Activated CD4-positive, alpha-beta T cell treated with anti-CD3 and anti-CD28 coated beads, Interleukin-2, amount 50 U/mL, for 48 hours (primary cell): Measurements from ENCODE around the gene MYO15B.

Experiments
- DNase-seq, 2 experiments: peaks; one replicate each; pipeline ENCODE4 v3.0.0-alpha.2; 2020

The MYO15B gene

DNA sequence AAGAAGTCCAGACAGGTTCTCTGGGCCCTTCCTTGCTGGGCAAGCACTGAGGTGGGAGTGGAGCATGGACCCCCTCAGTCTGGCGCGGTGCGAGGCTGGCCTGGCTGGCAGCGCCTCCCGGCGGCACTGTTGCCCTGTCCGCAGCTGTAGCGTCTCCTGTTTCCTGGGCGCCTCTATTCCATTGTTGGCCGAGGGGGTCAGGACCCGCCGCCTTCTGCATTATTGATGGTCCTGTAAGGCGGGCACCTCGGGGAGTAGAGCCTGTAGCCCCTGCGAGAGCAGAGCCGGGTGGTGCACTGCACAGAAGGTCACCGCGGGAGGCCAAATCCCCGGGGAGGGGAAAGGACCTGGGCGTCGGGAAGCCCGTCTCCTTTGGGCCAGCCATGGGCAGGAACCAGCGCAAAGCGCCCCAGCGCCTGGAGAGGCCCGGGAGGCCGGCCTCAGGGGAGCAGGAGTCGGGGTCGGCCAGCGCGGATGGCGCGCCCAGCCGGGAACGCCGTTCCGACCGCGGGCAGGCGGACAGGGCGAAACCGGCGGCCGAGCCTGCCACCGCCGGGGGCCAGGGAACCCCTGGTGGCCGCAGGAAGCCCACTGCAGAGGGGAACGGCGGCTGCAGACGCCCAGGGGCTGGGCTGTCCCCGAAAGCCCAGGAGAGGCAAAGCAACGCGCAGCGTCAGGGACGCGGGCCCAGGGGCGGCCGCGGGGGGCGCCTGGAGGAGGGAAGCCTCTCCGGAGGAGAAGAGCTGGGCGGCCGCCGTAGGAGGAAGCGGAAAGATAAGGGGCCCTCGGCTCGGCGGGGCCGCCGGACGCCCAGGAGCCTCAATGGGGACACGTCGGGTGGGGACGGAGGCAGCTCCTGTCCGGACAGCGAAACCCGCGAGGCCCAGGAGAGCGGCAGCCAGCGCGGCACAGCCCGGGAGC lies at the start of gene MYO15B:
TSS of gene MYO15B (plus strand) at position 126 of the 921 bp plus-strand sequence. CDS start at position 384, 258 bp downstream.
- DNase-seq, result peak; percentile 44 to 49

- no peak for DNase-seq
These were observed 47.5 kb upstream of the MYO15B start for GRCh38 chr17:75539967-75540729.

- no peak for DNase-seq
These were observed 46.6 kb upstream of the MYO15B start for GRCh38 chr17:75540923-75541503.

DNA sequence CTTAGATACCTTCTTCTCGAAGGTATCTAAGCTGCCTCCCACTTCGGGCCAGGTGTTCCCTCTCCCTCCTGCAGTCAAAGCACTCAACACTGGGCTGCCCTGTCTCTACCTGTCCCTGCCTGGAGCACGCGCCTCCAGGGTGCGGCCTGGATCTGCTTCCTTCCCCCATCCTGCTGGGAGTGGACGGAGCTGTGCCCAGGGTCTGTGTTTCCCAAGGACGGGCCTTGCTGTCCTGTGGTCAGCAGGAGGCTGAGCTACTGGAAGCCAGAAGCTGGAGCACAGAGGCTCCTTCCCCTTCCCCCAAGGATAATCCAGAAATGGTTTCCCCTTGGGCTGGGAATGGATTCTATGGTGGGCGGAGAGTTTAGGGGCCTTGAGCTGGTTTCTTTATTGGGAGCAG lies 45.4 kb upstream of the MYO15B start:
- no peak for DNase-seq

DNA sequence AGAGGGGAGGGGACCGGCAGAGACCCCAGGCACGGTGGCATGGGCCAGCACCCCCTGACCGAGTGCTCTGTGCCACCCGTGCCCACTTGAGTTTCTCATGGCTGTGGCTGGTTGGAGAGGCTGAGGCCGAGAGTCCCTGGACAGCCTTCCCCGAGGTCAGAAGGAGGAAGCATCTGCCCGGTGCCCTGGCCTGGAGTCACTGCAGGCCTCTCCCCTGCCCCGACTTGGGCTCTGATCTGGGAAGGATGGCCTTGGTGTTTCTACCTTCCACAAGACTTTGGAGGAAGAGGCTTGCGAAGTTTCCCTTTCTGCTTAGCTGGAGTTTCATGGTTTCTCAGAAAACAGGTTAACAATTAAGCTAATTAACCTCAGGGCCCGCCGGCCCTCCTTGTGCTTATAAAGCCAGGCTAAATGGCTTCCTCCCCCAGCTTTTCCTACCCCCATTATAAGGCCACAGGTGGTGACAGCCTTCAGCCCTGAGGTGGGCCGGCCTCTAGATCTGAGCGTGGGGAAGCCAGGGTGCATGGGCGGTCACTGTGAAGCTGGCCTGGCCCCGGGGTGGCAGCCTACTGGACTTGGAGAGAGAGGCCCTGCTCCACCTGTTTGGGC lies 44.8 kb upstream of the MYO15B start:
- DNase-seq, result no peak

DNA sequence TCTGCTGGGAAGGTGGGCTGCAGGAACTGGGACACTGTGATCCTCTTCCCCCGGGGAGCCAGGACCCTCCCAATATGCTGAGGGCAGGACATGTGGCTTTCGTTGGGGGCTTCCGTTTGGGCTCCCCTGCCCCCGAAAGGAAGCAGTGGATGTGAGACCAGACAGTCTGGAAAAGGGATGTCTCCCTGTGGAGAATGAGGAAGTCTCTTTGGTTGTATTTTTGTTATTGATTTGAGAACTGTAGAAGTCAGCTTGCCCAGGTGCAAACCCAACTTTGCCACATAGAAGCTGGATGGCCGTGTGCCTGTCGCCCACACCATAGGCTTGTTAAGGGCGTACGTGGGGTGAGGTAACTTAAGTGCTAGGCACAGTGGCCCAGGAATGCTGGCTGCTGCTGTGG lies 43.4 kb upstream of the MYO15B start:
- no peak for DNase-seq

- no peak for DNase-seq
These were observed 41.4 kb upstream of the MYO15B start for GRCh38 chr17:75546181-75546580.

DNA sequence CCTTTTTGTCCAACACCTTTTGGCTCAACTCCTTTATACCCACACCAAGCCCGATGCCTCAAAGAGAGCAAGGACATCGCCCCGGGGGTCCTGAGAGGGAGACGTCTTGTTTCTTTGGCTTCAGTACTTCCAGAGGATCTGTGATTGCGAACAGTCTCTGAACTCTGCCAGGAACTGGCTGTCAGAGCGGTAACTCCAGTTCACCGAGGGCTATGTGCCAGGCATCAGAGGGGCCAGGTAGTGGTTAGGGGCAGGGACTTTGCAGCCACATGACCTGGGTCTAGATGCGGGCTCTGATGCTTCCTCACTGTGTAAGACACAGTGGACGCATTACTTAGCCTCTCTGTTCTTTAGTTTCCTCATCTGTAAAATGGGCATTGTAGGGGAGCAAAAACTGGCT lies 40.5 kb upstream of the MYO15B start:
- no peak for DNase-seq

GRCh38 chr17:75548813-75549212 lies 38.8 kb upstream of the MYO15B start:
- DNase-seq, result no peak

- no peak for DNase-seq
These were observed 38.1 kb upstream of the MYO15B start for GRCh38 chr17:75549246-75550138.

GRCh38 chr17:75550139-75550465 lies 37.5 kb upstream of the MYO15B start:
- no peak for DNase-seq

- no peak for DNase-seq
These were observed 36.3 kb upstream of the MYO15B start for GRCh38 chr17:75551266-75551665.

DNA sequence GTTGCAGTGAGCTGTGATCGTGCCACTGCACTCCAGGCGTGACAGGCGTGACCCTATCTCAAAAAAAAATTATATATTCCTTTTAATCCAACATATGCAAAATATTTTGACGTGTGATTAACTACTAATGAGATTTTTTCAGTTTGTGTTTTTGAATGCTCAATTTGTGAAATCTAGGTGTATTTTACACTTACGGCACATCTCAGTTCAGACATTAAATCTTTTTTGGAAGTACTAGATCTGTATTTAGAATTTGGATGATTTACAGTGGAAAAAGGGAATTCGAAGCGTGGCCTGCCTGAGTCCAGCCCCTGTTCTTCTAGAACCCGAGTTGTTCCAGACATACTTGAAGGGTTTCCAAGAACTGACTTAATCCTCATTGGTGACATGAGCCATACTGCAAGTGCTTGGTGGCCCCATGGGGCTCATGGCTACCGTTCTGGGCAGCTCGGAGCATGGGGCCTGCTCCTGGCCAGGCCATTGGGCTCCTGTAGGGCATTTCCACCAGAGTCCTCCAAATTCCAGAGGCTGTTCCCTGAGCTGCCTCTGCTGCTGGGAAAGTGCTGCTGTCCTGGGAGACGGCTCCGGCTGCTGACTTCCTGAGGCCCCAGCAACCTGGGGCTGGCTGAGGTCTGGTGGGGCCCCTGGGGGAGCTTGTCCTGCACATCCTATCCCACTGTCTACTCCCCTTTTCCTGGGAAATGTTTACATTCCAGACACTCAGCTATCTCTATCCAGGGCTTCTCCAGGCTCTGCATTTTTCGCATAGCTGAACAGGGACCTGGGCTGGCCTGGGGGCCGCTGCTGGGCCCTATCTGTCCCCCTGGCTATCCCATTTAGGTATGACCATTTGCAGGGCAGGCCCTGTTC lies 34.9 kb upstream of the MYO15B start:
- DNase-seq, result no peak

- DNase-seq, result no peak
These were observed 34.1 kb upstream of the MYO15B start for GRCh38 chr17:75553295-75554110.

DNA sequence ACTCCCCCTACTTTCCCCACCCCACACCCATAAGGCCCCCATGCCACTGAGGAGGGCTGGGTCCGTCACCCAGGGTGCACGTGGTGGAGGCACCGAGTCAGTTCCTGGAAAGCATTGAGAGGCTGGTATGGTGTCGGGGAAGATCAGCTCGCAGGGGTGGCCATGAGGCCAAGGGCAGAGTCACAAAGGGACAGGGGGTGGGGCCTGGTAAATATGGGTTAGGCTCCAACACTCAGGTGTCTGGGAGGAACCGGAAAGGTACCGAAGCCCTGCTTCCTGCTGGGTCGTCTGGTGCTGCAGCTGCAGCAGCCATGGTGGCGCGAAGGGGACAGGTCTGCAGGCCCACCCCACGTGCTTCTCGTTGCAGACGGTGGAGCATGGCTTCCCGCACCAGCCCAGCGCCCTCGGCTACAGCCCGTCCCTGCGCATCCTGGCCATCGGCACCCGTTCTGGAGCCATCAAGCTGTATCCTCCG lies 31.9 kb upstream of the MYO15B start:
- DNase-seq, result no peak

GRCh38 chr17:75557075-75557851 lies 30.3 kb upstream of the MYO15B start:
- no peak for DNase-seq

- no peak for DNase-seq
These were observed 29.5 kb upstream of the MYO15B start for GRCh38 chr17:75557852-75558665.
